HT1080 (cell line): ENCODE data around the gene ANXA4. TPM values are rescaled to one million over a fixed set of nuclear protein-coding genes. Genes with fewer than 3 reads are reported as not detected.

ENCODE experiments used
- DNase-seq: peaks from one replicate; pipeline ENCODE4 v3.0.0-alpha.2; 2015; ENCODE audit warnings: low read depth
- total RNA-seq: library from RNA; depleted of rRNA; stranded (reverse); fragments of >200 nt; shearing (Covaris generic); gene quantifications from 2 replicates; pipeline ENCODE4 v1.2.3, GENCODE V29; 2014

Gene ANXA4
- total RNA-seq, 1 experiment from 2014 or later: 36.2 TPM

GRCh38 chr2:69776886-69777785 lies 35.2 kb downstream of the ANXA4 start:
- no peak for DNase-seq

- no peak for DNase-seq
These were observed 35.8 kb downstream of the ANXA4 start for GRCh38 chr2:69777786-69778105.

GRCh38 chr2:69779258-69780001 lies 37.5 kb downstream of the ANXA4 start:
- DNase-seq: peak; percentile 72

- DNase-seq: no peak
These were observed 39.0 kb downstream of the ANXA4 start for GRCh38 chr2:69780921-69781320.

GRCh38 chr2:69781321-69782248 lies 39.7 kb downstream of the ANXA4 start:
- no peak for DNase-seq

GRCh38 chr2:69784228-69784627 lies 42.3 kb downstream of the ANXA4 start:
- no peak for DNase-seq

GRCh38 chr2:69785358-69785757 lies 43.4 kb downstream of the ANXA4 start:
- DNase-seq: no peak

- no peak for DNase-seq
These were observed 44.2 kb downstream of the ANXA4 start for GRCh38 chr2:69786052-69786560.

GRCh38 chr2:69789175-69789721 lies 47.3 kb downstream of the ANXA4 start:
- no peak for DNase-seq

GRCh38 chr2:69789772-69790600 lies 48.1 kb downstream of the ANXA4 start:
- DNase-seq: no peak

GRCh38 chr2:69790601-69790959 lies 48.6 kb downstream of the ANXA4 start:
- no peak for DNase-seq

GRCh38 chr2:69791045-69791444 lies 49.1 kb downstream of the ANXA4 start:
- DNase-seq: no peak

GRCh38 chr2:69796174-69796573 lies 54.2 kb downstream of the ANXA4 start:
- DNase-seq: no peak

- no peak for DNase-seq
These were observed 55.3 kb downstream of the ANXA4 start for GRCh38 chr2:69797235-69797634.

- DNase-seq: no peak
These were observed 55.9 kb downstream of the ANXA4 start for GRCh38 chr2:69797836-69798289.

GRCh38 chr2:69798290-69798908 lies 56.5 kb downstream of the ANXA4 start:
- peak; percentile 28 for DNase-seq

- peak; percentile 65 for DNase-seq
These were observed 57.1 kb downstream of the ANXA4 start for GRCh38 chr2:69798909-69799526.

GRCh38 chr2:69801745-69802290 lies 59.9 kb downstream of the ANXA4 start:
- no peak for DNase-seq
